Activated CD4-positive, alpha-beta T cell treated with anti-CD3 and anti-CD28 coated beads, Interleukin-2, Interleukin-6, amounts not matched to agents 100 ng/mL and 50 ng/mL, durations not matched to agents 16 hours and 8 hours (primary cell): ENCODE measurements around the gene MOV10L1.
"Not testable (repeated sequence)": the region's sequence is repeated elsewhere in the genome, so short reads cannot be mapped to it uniquely, and the experiment has no call there.

Experiments
- DNase-seq: peaks from one replicate; pipeline ENCODE4 v3.0.0-alpha.2; 2020

MOV10L1 gene

DNA sequence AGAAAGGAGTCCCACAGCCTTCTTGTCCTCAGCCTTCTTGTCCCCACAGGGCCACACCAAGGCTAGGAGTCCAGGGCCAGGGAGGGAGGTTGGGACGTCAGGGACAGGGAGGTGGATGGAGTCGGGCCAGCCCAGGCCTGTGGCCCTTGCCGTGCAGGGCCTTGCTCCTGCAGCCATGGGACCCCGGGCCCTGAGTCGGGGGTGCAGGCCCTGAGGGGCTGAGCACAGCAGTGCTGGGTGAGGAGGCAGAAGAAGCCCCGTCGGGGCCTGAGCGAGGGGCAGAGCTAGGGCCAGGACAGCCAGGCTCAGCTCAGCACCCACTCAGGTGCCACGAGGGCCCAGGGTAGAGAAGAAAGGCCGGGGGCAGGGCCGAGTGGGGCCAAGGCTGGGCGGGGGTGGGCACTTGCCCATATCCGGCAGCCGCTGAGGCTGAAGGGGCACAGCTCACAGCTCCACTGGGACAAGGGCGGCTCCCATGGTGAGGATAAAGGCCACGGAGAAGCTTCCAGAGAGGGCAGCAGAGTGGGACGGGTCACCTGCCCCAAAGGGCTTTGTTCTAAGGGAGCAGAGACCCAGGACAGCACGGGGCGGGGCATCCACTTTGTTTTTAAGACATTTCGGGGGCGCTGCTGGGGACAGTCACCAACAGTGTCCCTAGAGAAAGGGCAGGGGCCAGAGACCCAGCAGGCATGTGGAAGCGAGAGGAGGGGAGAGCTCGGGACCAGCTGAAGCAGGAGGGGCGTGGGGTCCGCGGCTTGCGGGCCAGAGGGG is 8.2 kb upstream of the MOV10L1 start:
- DNase-seq = no peak

DNA sequence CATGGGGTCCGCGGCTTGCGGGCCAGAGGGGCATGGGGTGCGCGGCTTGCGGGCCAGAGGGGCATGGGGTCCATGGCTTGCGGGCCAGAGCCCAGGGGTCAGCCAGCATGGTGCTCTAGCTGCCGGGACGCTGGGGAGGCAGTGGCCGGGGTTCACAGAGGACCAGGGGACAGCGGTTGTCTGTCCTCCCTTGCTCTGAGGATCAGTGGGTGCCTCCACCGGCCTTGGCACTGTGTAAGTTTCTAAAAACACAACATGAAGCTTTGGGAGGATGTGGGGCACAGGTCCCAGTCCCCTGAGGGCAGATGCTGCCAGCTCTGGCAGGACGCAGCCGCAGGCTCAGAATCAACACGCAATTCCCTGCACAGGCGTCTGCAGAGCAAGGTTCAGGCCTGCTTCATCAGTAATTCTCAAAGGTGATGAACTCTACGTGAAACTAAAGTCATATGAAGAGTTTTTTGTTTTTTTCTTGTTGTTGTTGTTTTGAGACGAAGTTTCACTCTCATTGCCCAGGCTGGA is 7.5 kb upstream of the MOV10L1 start:
- DNase-seq = no peak

DNA sequence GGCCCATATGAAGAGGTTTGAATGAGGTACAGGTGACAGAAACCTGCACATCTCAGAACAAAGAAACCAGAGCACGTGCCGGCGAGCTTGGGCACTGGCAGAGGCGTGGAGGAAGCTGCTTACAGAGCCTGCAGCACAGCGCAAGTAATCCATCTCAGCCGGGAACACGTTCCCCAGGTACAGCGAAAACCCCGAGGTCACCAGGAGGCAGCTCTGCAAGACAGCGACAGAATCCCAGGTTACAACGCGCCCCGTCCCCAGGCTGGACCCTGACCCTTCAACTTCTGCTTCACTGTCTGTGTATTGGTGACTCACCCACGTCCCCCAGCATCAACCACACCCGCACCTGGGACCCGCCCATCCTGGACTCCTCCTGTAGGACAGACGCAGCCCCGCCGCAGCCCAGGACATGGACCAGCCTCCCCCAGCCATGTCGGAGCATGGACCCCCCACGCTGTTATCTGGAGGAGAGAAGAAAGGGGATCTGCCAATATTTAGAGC is 6.8 kb upstream of the MOV10L1 start:
- no peak for DNase-seq

DNA sequence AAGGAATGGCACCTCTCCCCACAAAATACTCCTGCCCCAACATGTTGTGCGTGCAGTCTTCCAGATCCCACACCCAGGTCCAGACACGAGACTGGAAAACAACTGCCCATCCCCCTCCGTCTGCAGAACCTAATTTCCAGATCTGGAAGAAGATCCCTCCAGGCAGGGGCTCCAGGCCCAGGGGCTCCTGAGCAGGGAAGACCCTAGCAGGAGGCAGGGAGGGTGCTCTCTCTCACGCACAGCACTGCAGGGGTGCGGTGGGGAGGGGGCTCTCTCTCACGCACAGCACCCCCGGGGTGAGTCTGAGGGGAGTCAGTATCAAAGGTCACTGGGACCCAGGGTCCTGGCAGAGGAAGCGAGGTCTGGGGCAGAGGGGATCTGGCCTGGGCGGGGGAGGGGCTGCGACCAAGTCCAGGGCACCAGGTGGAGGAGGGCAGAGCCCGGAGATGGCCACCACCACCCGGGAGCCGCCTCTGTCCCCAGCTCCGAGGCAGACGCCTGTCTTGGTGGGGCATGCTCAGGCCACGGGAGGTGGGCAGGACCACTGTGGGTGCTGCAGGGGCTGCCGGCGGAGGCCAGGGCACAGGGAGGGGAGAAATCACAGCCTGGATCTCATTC is 6.2 kb upstream of the MOV10L1 start:
- DNase-seq = no peak

DNA sequence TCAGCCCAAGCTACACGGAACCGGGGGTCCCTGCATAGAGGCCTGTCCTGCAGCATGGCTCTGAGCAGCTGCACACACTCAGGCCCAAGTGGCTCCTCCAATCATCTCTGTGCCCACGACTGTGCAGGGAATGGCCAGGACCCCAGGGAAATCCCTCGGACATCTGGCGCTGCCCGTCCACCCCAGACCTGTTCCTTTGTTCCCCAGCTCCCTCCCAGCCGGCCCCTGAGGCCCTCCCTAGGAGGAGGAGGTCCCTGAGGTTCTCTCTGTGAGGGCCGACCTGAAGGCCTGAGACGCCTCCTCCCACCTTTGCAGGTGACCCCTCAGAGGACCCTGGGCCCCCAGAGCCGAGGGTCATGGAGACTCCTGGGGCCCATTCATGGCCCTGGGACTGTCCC is 5.7 kb upstream of the MOV10L1 start:
- no peak for DNase-seq

DNA sequence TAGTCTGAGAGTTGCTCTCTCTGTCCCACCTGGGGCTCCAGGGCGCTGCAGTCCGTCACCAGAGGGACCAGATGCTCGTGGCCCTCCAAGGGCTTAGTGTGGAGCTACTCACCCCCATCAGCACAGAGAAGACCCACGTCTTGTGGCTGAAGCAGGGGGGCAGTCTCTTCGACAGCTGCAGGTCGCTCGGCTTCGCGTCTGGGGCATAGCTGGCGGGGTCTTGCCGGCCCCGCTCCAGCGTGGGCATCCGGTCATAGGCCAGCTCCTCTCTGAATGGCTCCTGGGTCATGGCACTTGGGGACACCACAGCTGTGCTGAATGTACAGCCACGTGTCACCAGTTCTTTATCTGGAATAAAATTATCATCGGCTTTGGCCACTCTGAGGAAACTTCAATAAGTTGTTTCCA is 5.2 kb upstream of the MOV10L1 start:
- no peak for DNase-seq

DNA sequence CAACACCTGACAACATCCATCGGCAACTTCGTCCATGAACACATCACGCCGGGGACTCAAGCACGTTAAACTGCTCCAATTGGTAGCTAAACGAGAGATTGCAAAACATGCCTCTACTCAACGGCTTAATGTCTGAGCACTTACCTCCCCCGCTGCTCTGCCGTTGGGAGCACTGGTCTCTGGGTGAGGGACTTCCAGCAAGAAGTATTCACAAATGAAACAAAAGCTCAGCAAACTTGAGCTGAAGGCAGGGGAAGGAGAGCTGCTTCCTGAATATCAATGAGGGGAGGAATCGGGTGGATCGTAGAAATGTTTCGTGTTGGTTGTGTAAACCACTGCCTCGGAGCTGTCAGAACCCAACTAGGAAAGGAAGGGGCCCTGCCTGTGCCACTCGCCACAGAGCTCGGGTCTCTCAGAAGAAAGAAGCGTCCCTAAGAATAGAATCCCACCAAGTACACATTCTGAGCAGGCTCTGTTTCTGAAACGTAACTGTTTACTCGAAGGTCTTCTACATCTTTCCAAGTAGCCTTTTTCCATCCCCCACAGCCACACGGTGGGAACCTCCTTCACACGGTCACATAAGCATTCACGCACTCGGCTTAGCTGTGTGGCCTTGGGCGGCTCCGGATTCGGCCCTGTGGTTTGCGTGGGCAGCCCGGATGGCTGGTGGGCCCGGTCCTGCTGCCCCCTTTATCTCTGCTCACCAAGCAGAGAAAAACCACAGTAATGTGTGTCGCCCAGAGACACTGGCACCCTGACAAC is 4.4 kb upstream of the MOV10L1 start, which contains the start of gene MLC1:
Gene MLC1 (minus strand): TSS at position 216 of the 762 bp plus-strand sequence. CDS start 524 bp downstream, outside the sequence.
- peak; percentile 23 for DNase-seq

DNA sequence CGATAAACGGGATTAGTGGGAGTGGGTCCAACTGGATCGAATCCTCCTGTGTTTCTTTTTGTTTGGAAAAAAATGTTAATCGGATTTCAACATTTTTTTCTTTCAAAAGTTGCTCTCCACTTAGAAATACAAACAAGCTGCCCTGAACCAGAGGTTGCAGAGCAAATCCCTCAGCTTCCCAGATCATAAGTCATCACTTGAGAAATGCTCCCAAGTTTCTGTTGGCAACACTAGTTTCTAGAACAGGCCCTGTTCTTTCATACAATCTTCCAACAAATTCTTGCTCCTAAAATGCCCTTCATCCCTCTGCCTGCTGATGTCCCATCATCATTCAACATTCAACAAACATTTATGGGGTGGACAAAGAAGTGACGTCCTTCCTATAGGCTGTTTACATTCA is 3.3 kb upstream of the MOV10L1 start:
- no peak for DNase-seq

DNA sequence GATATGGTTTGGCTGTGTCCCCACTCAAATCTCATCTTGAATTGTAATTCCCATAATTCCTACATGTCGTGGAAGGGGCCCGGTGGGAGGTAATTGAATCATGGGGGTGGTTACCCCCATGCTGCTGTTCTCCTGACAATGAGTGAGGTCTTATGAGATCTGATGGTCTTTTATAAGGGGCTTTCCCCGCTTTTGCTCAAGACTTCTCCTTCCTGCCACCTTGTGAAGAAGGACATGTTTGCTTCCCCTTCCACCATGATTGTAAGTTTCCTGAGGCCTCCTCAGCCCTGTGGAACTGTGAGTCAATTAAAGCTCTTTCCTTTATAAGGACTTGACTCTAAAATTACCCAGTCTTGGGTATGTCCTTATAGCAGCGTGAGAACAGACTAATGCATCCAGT is 2.8 kb upstream of the MOV10L1 start:
- not testable (repeated sequence) for DNase-seq

DNA sequence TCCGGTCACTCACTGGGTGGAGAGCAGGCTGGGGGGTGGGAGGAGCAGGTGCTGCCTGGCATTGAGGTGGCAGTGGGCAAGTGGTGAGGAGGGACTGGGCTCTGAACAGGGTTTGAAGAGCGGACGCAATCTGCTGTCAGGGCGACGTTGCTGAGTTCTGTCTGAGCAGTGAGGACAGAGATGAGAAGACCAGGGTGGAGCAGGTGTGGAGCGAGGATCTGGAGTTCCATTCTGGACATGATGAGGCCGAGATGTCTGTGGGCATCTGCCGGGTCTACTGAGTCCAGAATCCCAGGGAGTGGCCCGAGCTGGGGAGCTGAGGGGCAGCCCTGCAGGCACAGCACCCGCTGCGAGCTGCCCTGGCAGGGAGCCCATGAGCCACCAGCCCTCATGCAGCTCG is 2.2 kb upstream of the MOV10L1 start:
- no peak for DNase-seq

DNA sequence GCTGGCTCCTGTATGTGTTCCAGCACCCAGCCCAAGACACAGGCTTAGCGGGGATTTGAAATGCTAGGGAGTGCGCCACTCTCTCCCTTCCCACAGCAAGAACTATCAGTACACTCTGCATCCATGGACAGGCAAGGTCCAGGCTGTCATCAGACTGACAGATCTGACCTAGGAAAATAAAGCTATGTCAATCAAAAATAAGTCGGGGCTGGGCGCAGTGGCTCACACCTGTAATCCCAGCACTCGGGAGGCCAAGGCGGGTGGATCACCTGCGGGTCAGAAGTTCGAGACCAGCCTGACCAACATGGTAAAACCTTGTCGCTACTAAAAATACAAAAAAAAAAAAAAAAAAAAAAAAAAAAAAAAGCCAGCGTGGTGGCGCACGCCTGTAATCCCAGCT is 1.7 kb upstream of the MOV10L1 start:
- DNase-seq = no peak

DNA sequence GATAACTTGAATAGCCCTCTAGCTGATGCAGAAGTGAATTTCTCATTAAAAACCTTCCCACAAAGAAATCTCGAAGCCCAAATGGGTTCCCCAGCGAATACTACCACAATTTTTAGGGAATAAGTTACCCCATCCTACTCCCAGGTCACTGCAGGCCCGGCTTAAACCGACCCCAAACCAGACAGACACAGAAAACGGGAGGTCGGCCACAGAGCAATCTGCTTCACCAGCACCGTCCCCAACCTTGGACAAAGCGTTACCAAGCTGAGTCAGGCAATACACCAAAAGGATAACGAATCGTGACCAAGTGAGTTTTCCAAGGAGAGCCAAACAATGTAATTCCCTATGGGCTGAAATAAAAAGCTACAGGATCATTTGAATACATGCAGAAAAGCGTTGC is 575 bp upstream of the MOV10L1 start:
- no peak for DNase-seq

DNA sequence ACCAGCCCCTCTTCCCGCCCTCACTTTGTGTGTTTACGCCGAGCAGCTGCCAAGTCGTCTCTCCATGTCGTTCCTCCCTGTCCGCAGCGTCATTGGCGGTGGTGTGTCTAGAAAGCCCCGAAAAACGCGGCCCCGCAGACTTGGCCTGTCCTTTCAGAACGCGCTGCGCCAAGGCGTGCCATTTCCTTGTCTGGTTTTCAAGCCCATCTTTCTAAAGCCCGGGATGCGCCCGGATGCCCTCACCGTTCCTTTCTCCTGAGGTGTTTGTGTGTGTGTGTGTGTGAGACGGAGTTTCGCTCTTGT is 557 bp downstream of the MOV10L1 start:
- no peak for DNase-seq

DNA sequence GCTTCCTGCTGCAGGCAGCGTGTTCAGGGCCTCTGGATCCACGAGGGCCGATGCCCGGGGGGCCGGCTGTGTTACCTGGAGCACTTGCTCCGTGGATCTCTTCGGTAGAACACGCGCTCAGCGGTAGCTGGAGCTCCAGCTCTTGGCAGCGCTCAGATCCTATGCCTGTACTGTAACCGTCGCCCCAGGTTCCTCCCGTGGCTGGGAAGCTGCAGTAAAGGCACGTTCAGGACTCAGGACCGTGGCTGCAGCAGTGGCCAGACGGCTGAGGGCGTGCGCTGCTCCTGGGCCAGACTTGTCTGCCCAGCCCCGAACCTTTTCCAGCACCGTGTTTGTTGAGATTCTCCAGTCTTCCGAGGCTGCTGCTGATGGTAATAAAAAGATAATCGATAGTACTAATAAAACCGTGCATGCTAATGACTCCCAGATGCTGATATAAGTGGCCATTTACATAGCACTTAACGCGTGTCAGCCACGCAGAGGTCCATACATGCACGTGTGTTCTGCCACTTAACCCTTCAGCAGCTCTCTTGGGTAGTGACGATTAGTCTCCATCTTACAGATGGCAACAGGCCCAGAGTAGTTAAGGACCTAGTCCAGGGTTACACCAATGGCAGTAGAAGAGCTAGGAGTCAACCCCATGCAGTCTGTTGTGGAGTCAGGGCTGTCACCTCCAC is 1.4 kb downstream of the MOV10L1 start:
- DNase-seq = no peak

DNA sequence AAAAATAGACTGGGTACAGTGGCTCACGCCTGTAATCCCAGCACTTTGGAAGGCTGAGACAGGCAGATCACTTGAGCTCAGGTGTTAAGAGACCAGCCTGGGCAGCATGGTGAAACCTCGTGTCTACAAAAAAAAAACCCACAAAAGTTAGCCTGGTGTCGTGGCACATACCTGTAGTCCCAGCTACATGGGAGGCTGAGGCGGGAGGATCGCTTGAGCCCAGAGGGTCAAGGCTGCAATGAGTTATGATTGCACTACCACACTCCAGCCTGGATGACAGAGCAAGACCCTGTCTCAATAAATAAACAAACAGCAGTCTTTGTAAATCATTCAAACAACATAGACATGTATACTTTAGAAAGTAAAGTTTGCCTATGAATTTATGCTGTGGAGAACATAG is 2.5 kb downstream of the MOV10L1 start:
- no peak for DNase-seq

DNA sequence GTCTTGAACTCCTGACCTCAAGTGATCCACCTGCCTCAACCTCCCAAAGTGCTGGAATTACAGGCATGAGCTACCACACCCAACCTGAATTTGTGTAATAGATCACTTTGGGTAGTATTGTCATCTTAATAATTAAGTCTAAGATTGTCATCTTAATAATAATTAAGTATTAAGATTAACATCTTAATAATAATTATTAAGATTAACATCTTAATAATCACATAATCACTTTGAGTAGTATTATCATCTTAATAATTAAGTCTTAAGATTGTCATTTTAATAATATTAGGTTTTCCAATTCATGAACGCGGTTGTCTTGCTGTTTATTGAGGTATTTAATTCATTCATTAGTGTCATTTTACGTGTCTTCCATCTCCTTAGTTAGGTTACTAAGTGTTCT is 8.2 kb downstream of the MOV10L1 start:
- no peak for DNase-seq

DNA sequence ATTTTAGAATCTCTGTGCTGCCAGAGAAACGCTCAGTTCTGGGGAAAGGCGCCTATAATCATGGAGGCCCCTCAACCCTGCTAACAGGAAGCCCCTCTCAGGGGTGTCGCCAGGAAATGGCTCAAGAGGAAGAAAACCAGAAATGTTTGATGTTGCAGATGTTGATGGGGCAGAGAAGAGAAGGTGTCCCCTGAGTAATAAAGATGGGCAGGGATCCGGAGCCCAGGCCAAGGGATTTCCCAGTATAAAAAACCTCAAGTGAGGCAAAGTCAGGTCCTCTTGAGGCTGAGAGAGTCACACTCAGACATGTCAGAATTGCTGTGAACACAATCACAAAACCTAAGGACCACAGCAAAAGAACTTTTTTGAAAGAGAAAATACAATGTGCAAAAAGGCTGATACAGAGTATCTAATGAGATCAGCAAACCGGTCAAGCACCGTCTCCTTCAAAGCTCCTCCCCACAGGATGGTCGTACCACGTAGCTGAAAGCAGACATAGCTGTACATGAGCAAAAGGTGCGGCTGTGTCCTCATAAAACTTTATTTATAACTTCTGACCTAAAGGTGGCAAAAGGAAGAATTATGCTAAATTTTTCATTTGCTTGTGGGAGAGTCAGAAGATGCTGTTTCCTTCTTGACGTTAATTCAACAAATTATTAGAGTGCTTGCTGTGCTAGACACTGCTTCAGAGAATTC is 12.2 kb downstream of the MOV10L1 start:
- DNase-seq = no peak

DNA sequence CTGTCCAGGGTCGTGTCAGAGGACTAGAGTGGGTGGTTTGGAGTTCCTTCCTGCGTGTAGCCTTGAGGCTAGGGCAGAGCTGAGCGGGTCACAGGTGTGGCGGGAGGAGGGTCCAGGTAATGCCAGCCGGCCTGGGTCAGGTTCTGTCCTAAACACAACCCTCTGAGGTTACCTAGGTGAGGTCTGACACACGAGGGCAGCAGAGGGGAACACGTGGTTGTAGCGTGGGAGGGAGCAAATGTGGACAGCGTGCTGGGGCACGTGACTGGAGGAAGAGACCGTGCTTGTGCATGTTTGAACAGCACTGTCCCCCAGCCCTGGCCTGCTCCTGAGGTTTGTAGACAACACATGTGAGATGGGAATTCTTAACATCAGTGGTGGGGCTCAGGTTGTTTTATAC is 13.1 kb downstream of the MOV10L1 start:
- DNase-seq = no peak

DNA sequence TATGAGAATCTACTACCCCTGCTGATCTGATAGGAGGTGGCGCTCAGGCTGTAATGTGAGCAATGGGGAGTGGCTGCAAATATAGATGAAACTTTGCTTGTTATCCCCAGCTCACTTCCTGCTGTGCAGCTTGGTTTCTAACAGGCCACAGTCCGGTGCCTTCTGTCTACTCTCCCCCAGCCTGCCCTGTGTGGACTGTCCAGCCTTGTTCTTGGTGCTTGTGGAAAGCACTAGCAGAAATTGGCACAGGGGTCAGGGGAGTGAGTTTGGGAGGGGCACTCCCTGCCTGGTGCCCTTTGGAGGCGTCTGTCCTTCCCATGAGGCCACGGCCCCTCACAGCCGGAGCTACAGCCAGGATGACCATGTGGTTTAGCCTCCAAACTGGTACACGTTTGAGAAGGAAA is 14.3 kb downstream of the MOV10L1 start:
- no peak for DNase-seq

DNA sequence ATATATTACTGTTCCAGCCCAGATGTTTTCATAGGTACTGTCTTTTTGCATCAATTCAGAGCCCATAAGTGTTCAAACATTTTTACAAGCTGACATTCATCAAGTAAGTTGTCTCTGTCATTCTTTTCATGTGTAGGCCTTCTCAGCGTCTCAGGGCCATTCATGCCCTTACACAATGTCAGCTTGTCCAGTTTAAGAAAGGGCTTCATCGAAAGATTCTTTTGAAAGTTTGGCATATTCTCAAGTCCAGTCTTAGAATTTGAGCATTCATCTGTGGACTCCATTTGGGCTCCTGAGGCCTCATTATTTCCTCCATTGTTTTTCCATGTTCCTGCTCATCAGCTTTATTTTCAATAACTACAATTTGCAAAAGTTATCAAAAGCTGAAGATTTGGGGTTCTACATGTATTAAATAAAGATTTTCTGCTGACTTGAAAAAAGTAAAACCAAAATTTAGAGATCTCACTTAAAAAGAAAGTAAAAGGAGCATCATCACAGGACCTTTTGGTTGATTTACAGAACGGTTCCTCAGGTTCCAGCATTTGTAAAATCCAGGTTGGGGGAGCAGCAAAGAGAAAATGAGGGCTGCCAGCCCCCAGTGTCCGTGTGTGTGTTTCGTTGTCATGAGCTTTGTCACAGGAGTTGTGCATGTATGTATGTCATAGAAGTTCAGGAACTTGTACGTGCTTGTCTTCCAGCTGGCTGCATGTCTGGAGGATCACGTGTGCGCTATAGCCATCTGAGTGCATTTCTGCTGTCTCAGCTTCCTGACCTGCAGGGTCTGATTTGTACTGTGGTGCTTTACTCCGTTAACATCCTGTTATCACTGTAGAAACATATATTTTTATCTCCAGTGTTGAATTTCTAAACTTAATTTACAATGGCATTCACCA is 15.6 kb downstream of the MOV10L1 start:
- DNase-seq = peak; percentile 49

DNA sequence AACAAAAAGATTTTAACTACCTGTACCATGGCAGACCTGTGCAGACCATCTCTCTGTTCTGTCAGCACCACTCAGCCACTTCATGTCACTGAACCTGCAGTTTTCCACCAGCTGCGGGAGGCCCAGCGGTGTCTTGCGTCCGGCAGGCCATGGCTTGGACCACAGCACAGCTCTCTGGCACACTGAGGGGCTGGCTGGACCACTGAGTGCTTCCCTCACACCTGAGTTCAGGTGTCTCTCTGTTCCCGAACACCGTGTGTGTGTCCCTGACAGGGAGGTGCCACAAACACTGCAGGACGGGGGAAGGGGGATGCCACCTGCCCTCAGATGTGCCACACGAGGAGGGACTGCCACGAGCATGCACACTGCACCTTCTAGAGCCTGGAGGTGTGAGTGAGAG is 17.7 kb downstream of the MOV10L1 start:
- DNase-seq = no peak
